ENCODE results near the gene BMP10.

- TF ChIP-seq POLR2AphosphoS5 (IDR thresholded peaks at IDR 0.05) (no peak), CTCF (IDR thresholded peaks at IDR 0.05) (no peak), POLR2A (IDR thresholded peaks at IDR 0.05; ENCODE audit: low read depth) (no peak)
Measured at GRCh38 chr2:68829749-68830148, 41.4 kb downstream of the BMP10 start.

Measured in esophagus muscularis mucosa (tissue), 3 donors.